Hepatic stellate cell (primary cell): ENCODE data around the gene DDT.
"Not testable (repeated sequence)": the region's sequence is repeated elsewhere in the genome, so short reads cannot be mapped to it uniquely, and the experiment has no call there.

Experiments
- DNase-seq: peaks from one replicate; pipeline ENCODE4 v3.0.0; 2011; ENCODE audit warnings: low spot score

DDT gene

DNA sequence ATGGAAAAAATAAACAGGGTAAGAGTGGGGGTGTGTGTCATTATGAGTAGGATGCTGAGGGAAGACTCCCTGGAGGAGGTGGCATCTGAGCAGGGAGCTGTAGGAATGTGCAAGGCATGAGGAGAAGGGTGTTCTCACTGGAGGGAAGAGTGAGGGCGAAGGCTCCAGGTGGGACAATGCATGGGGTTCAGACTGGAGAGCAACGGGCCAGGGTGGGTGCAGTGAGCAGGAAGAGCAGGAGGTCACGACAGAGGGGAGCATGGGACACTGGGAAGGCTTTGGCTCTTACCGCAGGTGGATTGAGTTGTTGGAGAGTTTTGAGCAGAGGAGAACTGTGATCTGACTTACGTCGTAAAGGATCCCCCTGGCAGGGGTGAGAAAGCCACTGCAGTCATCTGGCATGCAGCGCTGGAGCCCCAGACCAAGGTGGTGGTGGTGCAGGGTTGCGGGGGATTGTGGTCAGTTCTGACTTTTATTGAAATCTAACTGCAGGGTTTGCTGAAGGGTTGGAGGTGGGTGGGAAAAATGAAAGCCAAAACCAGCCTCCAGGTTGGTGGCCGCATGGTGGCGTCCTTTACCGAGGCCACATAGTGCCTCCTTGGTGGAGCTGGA lies 21.3 kb downstream of the DDT start:
- DNase-seq, result not testable (repeated sequence)

DNA sequence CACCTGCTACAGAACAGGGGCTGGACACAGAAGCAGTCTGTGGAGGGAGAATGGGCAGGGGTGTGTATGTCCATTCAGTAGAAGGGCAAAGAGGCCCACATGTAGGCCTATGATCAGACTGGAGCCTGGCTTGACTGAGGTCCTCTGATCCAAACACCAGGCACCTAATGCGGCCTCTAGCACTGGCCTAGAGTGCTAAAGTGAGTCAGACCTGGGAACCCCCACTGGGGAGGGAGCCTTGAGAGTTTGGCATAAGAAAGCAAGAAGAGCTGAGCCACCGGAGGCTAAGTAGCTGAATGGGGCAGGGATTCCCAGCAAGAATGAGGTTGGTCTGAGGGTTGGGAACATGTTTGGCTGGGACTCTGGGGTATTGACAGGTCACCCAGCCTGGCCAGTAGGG lies 22.9 kb downstream of the DDT start:
- not testable (repeated sequence) for DNase-seq

GRCh38 chr22:23949764-23950163 lies 24.5 kb downstream of the DDT start:
- not testable (repeated sequence) for DNase-seq

DNA sequence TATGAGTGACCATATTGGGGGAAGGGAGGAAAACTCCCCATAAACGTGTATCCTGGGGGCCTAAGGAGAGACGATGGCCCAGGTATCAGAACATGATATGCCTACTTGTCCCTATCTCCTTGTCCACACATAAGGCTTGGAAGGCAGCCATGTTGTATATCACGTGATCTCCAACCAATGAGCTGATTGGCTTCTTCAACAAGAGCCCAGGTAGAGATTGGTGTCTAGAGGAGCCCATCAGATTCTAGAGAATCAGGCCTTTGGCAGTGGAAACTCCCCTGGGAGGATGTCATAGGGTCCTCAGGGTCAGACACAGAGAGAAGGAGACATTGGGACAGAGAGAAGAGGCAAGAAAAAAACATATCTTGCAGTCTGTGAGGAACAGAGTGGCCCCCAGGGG lies 26.9 kb downstream of the DDT start:
- DNase-seq, result not testable (repeated sequence)

DNA sequence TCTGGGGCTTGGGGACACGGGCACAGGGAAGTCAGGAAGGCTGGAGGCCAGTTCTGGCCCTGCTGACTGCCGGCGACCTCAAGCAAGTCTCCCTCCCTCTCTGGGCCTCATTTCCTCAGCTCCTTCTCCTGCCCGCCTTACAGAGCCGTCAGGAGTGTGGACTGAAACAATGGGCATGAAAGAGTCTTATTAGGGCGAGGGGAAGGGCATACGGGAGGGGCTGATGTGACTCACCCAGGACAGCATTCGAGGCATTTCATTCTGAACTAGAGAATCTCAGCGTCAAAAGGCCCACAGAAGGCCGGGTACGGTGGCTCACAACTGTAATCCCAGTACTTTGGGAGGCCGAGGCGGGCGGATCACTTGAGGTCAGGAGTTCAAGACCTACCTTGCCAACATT lies 34.1 kb downstream of the DDT start:
- not testable (repeated sequence) for DNase-seq

DNA sequence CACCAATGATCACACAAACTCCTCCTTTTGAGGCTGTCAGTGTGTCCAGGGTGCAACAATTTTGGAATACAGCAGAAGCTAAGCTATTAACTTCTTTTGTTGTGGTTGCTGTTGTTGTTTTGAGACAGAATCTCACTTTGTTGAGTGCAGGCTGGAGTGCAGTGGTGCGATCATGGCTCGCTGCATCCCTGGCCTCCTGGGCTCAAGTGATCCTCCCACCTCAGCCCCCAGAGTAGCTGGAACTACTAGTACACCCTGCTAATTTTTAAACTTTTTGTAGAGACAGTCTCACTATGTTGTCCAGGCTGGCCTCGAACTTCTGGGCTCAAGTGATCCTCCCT lies 35.3 kb downstream of the DDT start:
- no peak for DNase-seq

- DNase-seq, result no peak
Observed at GRCh38 chr22:23938328-23939016, 35.8 kb downstream of the DDT start.

DNA sequence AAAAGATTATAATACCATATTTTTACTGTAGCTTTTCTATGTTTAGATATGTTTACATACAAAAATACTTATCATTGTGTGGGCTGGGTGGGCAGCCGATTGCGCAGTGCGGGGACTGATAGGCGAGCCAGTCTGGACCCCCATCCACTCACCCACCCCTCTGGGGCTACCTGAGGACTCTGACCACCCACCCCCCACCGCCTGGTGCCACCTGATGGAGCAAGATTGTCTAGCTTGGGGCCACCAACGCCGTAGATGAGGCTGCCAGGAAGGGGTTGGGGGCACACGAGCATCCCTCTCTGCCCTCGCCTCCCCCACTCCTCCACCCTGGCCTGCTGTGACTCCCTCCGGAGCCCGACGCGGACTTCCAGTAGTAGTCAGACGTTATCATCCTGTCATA lies 47.7 kb downstream of the DDT start:
- no peak for DNase-seq

DNA sequence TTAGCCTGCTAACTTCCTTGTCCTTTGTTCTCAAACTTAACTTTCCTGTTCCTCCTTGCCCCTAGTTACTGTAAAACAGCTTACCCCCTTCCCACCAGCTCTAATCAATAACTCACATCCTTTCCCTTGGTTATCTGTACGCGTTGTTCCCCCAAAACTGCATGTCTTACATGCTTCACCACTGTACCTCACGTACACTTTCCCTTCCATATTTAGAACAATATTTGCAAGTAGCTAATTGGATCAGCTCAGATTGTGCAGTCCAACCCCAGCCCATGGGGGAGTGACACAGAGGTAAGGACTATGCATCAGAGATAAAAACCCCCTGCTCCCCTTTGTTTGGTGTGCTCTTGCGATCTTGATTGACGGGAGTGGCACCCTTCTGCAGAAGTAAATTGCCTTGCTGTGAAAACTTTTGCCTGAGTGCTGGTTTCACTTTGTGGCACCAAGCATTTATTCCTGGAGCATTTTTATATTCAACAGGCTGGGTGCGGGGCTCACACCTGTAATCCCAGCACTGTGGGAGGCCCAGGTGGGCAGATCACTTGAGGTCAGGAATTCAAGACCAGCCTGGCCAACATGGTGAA lies 49.1 kb downstream of the DDT start:
- DNase-seq, result no peak

GRCh38 chr22:23922921-23923320 lies 51.3 kb downstream of the DDT start:
- DNase-seq, result no peak

DNA sequence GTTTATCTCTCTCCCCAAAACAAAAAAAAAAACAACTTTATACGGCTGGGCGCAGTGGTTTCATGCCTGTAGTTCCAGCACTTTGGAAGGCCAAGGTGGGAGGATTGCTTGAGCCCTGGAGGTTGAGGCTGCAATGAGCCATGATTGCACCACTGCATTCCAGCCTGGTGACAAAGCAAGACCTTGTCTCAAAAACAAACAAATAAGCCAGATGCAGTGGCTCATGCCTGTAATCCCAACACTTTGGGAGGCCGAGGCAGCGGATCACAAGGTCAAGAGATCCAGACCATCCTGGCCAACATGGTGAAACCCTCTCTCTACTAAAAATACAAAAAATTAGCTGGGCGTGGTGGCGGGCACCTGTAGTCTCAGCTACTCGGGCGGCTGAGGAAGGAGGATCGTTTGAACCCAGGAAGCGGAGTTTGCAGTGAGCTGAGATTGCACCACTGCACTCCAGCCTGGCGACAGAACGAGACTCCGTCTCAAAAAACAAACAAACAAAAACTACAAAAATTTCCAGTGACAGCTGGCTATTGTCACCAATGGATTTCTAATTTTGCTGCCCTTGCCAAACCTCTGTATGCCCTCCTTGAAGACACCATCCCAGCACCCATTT lies 52.5 kb downstream of the DDT start:
- DNase-seq, result not testable (repeated sequence)
